DMS53 treated with DMSO at 0.1 percent for 48 hours (cell line): ENCODE measurements around the gene QTRT2.

Source experiments
- DNase-seq: peaks from one replicate; lab custom pipeline; 2025; ENCODE audit not compliant: unreplicated experiment; lab: John Stamatoyannopoulos, UW

The QTRT2 gene

DNA sequence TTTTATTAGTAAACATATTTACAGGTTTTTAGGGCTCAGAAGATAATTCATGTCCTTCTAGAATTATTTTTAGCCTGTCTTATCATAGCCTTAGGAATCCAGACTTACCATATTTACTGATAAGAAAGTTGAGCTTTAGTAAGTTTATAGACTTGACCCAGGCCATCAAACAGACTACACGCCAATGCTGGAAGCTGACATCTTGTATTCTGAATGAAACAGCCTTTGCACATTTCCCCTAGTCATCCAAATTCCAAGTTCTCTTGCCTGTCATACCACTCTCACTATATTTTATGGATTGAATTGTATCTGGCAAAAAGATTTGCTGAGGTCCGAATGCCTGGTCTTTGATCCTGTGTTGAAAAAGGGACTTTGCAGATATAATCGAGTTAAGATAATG is 63.7 kb downstream of the QTRT2 start:
- DNase-seq, result no peak

DNA sequence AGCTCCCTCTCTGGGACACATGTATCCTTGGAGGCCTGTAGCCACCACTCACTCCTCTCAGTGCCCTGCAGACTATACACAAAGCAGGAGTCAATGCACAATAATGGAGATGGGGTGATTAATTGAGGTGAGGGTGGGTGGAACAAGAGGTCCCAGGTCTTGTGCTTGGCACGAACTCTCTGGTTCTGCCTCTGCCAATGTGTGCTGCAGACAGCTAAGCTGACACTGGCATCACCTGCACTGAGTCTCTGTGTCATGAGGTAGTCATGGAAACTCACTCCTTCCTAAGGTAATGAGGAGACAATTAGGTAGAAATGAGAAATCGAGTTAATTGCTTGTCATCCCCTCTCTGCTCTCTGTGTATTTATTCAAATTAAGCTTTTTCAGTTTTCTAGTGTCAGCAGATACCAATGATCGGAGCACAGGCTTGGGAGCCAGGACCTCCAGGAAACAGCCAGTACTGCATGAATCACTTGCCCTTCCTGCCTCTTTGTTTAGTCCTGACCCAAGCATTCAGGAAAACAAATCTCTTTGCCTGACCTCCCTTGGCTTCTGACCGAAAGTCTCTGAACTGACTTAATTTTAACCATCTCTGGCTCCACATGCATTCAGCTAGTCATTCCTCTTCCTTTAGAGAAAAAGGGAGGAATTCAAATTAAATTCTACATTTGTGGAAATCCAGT is 65.6 kb downstream of the QTRT2 start:
- no peak for DNase-seq

DNA sequence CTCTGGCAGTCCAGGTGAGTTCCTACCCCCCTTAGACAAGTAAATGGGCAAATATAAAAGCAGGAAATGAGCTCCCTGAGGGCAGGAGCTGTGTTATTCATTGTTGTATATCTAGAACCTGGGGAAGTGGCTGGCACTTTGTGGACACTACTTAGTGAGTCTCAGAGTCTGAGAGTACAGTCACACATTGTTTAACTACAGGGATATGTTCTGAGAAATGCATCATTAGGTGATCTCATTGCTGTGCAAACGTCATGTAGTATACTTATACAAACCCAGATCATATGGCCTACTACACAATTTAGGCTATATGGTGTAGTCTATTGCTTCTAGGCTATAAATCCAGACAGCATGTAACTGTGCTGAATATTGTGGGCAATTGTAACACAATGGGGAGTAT is 69.9 kb downstream of the QTRT2 start:
- DNase-seq, result no peak

- DNase-seq, result no peak
Measured at GRCh38 chr3:114127517-114127916, 71.0 kb downstream of the QTRT2 start.

GRCh38 chr3:114128231-114128630 is 71.7 kb downstream of the QTRT2 start:
- no peak for DNase-seq

DNA sequence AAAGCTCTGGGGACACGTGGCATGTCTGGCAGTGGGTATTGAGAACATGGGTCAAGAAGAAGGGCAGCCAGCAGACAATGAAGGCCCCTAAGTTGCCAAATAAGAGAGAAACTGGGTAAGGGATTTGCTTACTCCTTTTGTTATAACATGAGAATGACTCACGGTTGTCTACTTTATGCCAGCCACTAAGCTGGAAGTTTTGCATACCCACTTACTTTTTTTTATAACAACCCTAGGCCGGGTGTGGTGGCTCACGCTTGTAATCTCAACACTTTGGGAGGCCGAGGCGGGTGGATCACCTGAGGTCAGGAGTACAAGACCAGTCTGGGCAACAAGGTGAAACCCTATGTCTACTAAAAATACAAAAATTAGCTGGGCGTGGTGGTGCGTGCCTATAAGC is 72.3 kb downstream of the QTRT2 start:
- DNase-seq, result no peak

GRCh38 chr3:114132500-114132899 is 76.0 kb downstream of the QTRT2 start:
- DNase-seq, result no peak

DNA sequence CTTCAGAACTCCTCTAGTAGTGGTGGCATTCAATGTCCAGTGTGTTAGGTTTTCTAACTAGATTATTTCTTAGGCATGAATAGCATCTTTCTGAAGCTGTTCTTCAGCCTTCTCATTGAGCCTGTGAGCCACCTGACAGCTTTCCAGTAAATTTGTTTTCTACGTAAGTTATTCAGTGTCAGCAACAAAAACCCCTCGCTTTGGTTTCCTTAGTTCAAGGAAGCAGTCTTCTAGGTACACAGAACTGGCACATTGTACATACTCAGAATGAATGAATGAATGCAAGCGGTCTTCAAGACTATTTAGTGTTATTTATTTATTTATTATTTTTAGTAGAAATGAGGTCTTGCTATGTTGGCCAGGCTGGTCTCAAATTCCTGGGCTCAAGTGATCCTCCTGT is 77.4 kb downstream of the QTRT2 start:
- no peak for DNase-seq
